HEK293 (cell line): ENCODE results near the gene PPP1CA.

Source experiments
- CTCF ChIA-PET: fragments of 350-600 bp; formaldehyde crosslinking; extraction: SDS; loops from one replicate; lab custom pipeline; 2021; ENCODE audit warnings: antibody characterized with exemption; lab: Yijun Ruan, JAX
- POLR2A ChIA-PET: fragments of 300-600 bp; formaldehyde crosslinking; extraction: SDS; loops from one replicate; lab custom pipeline; 2020; ENCODE audit warnings: antibody characterized with exemption, inconsistent platforms; lab: Yijun Ruan, JAX
- H3K27ac ChIP-seq: fragments of 200-500 bp; sonication (Bioruptor generic); 2 replicates; pipeline ENCODE4 v1.5.1; 2014; ENCODE audit warnings: low read depth, low read length, control low read depth, inconsistent platforms; ENCODE audit errors: extremely low read depth
- H3K36me3 ChIP-seq, 2 experiments: fragments of 200-500 bp in 1 of 2; sonication (Bioruptor generic) in 1 of 2; 1 replicate in 1 of 2; 2 replicates in 1 of 2; pipeline ENCODE4 v1.5.1; 2014 to 2017; ENCODE audit warnings: inconsistent platforms in 2 of 2, low read length in 2 of 2; ENCODE audit not compliant: control insufficient read depth in 2 of 2, insufficient read depth in 1 of 2
- H3K4me1 ChIP-seq: fragments of 200-500 bp; sonication (Bioruptor generic); 2 replicates; pipeline ENCODE4 v1.5.1; 2014; ENCODE audit warnings: mild to moderate bottlenecking, low read length, inconsistent platforms; ENCODE audit not compliant: control insufficient read depth, insufficient read depth
- H3K4me3 ChIP-seq: 2 replicates; pipeline ENCODE4 v1.5.1; 2011; ENCODE audit warnings: low read depth, mild to moderate bottlenecking, control low read depth, low read length, moderate library complexity
- H3K9me3 ChIP-seq: fragments of 200-500 bp; sonication (Bioruptor generic); 2 replicates; pipeline ENCODE4 v1.5.1; 2014; ENCODE audit warnings: low read depth, low read length, inconsistent platforms; ENCODE audit not compliant: control insufficient read depth, insufficient read depth
- GLIS1 ChIP-seq: fragments of 450-650 bp; formaldehyde crosslinking; IDR thresholded peaks from 2 replicates; pipeline ENCODE4 v1.5.1; 2016; ENCODE audit warnings: missing biosample characterization, missing genetic modification characterization
- GLIS2 ChIP-seq: fragments of 450-650 bp; formaldehyde crosslinking; IDR thresholded peaks from 2 replicates; pipeline ENCODE4 v1.5.1; 2016; ENCODE audit warnings: missing biosample characterization, missing genetic modification characterization
- IKZF3 ChIP-seq: fragments of 450-650 bp; IDR thresholded peaks from 2 replicates; pipeline ENCODE4 v1.5.0; 2018; ENCODE audit warnings: missing biosample characterization, mild to moderate bottlenecking, missing genetic modification characterization, moderate library complexity
- KLF7 ChIP-seq: fragments of 450-650 bp; formaldehyde crosslinking; IDR thresholded peaks from 2 replicates; pipeline ENCODE4 v1.5.1; 2016; ENCODE audit warnings: missing biosample characterization, missing genetic modification characterization, borderline replicate concordance
- KLF8 ChIP-seq: fragments of 450-650 bp; formaldehyde crosslinking; IDR thresholded peaks from 2 replicates; pipeline ENCODE4 v1.5.1; 2016; ENCODE audit warnings: missing biosample characterization, missing genetic modification characterization
- SALL2 ChIP-seq: fragments of 450-650 bp; formaldehyde crosslinking; IDR thresholded peaks from 2 replicates; pipeline ENCODE4 v1.5.0; 2017; ENCODE audit warnings: missing biosample characterization, mild to moderate bottlenecking, missing genetic modification characterization, borderline replicate concordance
- SP2 ChIP-seq: fragments of 450-650 bp; formaldehyde crosslinking; IDR thresholded peaks from 2 replicates; pipeline ENCODE4 v1.5.1; 2016; ENCODE audit warnings: missing biosample characterization, missing genetic modification characterization
- YY2 ChIP-seq: fragments of 450-650 bp; formaldehyde crosslinking; IDR thresholded peaks from 2 replicates; pipeline ENCODE4 v1.5.1; 2016; ENCODE audit warnings: missing biosample characterization, missing genetic modification characterization
- ZBTB8A ChIP-seq: fragments of 450-650 bp; formaldehyde crosslinking; IDR thresholded peaks from 2 replicates; pipeline ENCODE4 v1.5.1; 2016; ENCODE audit warnings: missing biosample characterization, missing genetic modification characterization
- ZFP41 ChIP-seq: fragments of 450-650 bp; formaldehyde crosslinking; IDR thresholded peaks from 2 replicates; pipeline ENCODE4 v1.5.1; 2016; ENCODE audit warnings: missing biosample characterization, missing genetic modification characterization, borderline replicate concordance
- ZNF10 ChIP-seq: fragments of 450-650 bp; formaldehyde crosslinking; IDR thresholded peaks from 2 replicates; pipeline ENCODE4 v1.5.1; 2017; ENCODE audit warnings: missing biosample characterization, missing genetic modification characterization
- ZNF184 ChIP-seq: fragments of 450-650 bp; IDR thresholded peaks from 2 replicates; pipeline ENCODE4 v1.5.1; 2018; ENCODE audit warnings: missing biosample characterization, mild to moderate bottlenecking, missing genetic modification characterization
- ZNF423 ChIP-seq: fragments of 450-650 bp; formaldehyde crosslinking; IDR thresholded peaks from 2 replicates; pipeline ENCODE4 v1.5.1; 2016; ENCODE audit warnings: missing biosample characterization, missing genetic modification characterization
- ZNF596 ChIP-seq: fragments of 450-650 bp; IDR thresholded peaks from 2 replicates; pipeline ENCODE4 v1.5.0; 2018; ENCODE audit warnings: missing biosample characterization, mild to moderate bottlenecking, missing genetic modification characterization, moderate library complexity
- ZNF76 ChIP-seq: fragments of 450-650 bp; formaldehyde crosslinking; IDR thresholded peaks from 2 replicates; pipeline ENCODE4; 2016; ENCODE audit warnings: low read depth, missing biosample characterization, missing genetic modification characterization, borderline replicate concordance
- ZNF837 ChIP-seq: fragments of 450-650 bp; formaldehyde crosslinking; IDR thresholded peaks from 2 replicates; pipeline ENCODE4 v1.5.1; 2016; ENCODE audit warnings: missing biosample characterization, missing genetic modification characterization
- TF ChIP-seq, protein P1 (sequence below): fragments of 450-650 bp; formaldehyde crosslinking; IDR thresholded peaks from 2 replicates; pipeline ENCODE4 v1.5.1; 2016; ENCODE audit warnings: missing biosample characterization, missing genetic modification characterization
- TF ChIP-seq, protein P2 (sequence below): fragments of 450-650 bp; formaldehyde crosslinking; IDR thresholded peaks from 2 replicates; pipeline ENCODE4 v1.5.1; 2016; ENCODE audit warnings: missing biosample characterization, missing genetic modification characterization
- TF ChIP-seq, protein P3 (sequence below): fragments of 450-650 bp; formaldehyde crosslinking; IDR thresholded peaks from 2 replicates; pipeline ENCODE4 v1.5.1; 2016; ENCODE audit warnings: missing biosample characterization, missing genetic modification characterization
- TF ChIP-seq, protein P4 (sequence below): fragments of 450-650 bp; formaldehyde crosslinking; IDR thresholded peaks from 2 replicates; pipeline ENCODE4 v1.5.1; 2016; ENCODE audit warnings: missing biosample characterization, missing genetic modification characterization
- TF ChIP-seq, protein P5 (sequence below): fragments of 450-650 bp; formaldehyde crosslinking; conservative IDR thresholded peaks from 2 replicates; pipeline ENCODE4 v1.5.1; 2016; ENCODE audit warnings: low read depth, missing biosample characterization, missing genetic modification characterization
- TF ChIP-seq, protein P6 (sequence below): fragments of 450-650 bp; formaldehyde crosslinking; IDR thresholded peaks from 2 replicates; pipeline ENCODE4 v1.5.1; 2016; ENCODE audit warnings: missing biosample characterization, missing genetic modification characterization

The PPP1CA gene

DNA sequence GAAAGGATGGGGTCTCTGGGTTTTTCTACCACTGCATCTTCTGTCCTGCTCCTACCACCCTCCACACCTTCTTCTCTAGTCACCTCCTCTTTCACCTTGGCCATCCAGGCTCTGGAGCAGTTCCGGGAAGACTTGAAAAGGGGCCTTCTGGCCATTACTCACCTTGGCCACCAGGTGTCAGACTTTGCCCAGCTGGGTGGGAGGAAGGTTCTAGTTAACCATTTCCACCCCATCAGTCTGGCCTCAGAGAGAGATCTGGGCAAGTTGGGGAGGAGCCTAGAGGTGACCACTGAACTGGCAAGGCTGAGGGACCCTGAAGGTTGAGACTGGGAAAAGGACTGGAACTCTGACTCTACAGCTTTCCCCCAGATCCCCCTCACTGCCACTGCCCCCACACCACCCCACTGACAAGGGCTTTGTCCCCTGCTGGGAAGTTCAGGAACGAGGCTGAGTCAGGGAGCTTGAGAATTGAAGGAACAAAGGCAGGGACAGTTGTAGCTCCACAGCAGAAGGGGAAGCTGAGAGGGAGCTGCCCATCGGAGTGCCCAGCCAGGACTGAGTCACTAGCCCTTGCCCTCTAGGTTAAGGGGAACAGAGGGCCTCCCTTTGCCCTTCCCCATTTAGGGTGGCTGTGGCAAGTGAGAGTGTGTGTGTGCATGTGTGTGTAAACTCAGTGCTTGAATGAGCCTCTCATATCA is 44.6 kb downstream of the PPP1CA start:
- Histone ChIP-seq H3K27ac (no peak overlapping the region), H3K4me3 (no peak overlapping the region), H3K36me3 (no peaks in the 10 kb centered on the region), H3K4me1 (no peaks in the 10 kb centered on the region), H3K9me3 (no peaks in the 10 kb centered on the region)
- ChIA-PET CTCF (interaction anchor here (0.6 to 30.4 kb wide), 18 partner anchors 10 to 932 kb away, joined by 3 to 898 read pairs (median 4); partner anchors contain the start of genes CCDC87, CLCF1 and RAD9A), POLR2A (interaction anchor here (1.3 to 2.3 kb wide), 3 partner anchors 17 to 35 kb away, joined by 4 to 8 read pairs (median 7); partner anchors contain the start of gene RAD9A)
- no peak for TF ChIP-seq ZFP41 (tag by site-specific recombination)
- peak; percentile 28; the same call in 1 of the 2 replicates for TF ChIP-seq GLIS1
- TF ChIP-seq YY2 (tag by site-specific recombination): no peak
- no peak for TF ChIP-seq GLIS2 (tag by site-specific recombination)
- TF ChIP-seq, protein P1, sequence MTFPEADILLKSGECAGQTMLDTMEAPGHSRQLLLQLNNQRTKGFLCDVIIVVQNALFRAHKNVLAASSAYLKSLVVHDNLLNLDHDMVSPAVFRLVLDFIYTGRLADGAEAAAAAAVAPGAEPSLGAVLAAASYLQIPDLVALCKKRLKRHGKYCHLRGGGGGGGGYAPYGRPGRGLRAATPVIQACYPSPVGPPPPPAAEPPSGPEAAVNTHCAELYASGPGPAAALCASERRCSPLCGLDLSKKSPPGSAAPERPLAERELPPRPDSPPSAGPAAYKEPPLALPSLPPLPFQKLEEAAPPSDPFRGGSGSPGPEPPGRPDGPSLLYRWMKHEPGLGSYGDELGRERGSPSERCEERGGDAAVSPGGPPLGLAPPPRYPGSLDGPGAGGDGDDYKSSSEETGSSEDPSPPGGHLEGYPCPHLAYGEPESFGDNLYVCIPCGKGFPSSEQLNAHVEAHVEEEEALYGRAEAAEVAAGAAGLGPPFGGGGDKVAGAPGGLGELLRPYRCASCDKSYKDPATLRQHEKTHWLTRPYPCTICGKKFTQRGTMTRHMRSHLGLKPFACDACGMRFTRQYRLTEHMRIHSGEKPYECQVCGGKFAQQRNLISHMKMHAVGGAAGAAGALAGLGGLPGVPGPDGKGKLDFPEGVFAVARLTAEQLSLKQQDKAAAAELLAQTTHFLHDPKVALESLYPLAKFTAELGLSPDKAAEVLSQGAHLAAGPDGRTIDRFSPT (tag by site-specific recombination): no peak
- TF ChIP-seq, protein P2, sequence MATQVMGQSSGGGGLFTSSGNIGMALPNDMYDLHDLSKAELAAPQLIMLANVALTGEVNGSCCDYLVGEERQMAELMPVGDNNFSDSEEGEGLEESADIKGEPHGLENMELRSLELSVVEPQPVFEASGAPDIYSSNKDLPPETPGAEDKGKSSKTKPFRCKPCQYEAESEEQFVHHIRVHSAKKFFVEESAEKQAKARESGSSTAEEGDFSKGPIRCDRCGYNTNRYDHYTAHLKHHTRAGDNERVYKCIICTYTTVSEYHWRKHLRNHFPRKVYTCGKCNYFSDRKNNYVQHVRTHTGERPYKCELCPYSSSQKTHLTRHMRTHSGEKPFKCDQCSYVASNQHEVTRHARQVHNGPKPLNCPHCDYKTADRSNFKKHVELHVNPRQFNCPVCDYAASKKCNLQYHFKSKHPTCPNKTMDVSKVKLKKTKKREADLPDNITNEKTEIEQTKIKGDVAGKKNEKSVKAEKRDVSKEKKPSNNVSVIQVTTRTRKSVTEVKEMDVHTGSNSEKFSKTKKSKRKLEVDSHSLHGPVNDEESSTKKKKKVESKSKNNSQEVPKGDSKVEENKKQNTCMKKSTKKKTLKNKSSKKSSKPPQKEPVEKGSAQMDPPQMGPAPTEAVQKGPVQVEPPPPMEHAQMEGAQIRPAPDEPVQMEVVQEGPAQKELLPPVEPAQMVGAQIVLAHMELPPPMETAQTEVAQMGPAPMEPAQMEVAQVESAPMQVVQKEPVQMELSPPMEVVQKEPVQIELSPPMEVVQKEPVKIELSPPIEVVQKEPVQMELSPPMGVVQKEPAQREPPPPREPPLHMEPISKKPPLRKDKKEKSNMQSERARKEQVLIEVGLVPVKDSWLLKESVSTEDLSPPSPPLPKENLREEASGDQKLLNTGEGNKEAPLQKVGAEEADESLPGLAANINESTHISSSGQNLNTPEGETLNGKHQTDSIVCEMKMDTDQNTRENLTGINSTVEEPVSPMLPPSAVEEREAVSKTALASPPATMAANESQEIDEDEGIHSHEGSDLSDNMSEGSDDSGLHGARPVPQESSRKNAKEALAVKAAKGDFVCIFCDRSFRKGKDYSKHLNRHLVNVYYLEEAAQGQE (tag by site-specific recombination): no peak
- TF ChIP-seq SALL2 (tag by site-specific recombination): no peak
- 0 out of 2 replicates have a peak, but pooled peaks have one; percentile 36 for TF ChIP-seq KLF8 (tag by site-specific recombination)
- TF ChIP-seq ZNF76 (tag by site-specific recombination): no peak
- TF ChIP-seq, protein P3, sequence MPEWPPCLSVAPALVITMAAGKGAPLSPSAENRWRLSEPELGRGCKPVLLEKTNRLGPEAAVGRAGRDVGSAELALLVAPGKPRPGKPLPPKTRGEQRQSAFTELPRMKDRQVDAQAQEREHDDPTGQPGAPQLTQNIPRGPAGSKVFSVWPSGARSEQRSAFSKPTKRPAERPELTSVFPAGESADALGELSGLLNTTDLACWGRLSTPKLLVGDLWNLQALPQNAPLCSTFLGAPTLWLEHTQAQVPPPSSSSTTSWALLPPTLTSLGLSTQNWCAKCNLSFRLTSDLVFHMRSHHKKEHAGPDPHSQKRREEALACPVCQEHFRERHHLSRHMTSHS (tag by site-specific recombination): no peak
- no peak for TF ChIP-seq ZNF184 (tag by site-specific recombination)
- TF ChIP-seq KLF7 (tag by site-specific recombination): no peak
- TF ChIP-seq, protein P4, sequence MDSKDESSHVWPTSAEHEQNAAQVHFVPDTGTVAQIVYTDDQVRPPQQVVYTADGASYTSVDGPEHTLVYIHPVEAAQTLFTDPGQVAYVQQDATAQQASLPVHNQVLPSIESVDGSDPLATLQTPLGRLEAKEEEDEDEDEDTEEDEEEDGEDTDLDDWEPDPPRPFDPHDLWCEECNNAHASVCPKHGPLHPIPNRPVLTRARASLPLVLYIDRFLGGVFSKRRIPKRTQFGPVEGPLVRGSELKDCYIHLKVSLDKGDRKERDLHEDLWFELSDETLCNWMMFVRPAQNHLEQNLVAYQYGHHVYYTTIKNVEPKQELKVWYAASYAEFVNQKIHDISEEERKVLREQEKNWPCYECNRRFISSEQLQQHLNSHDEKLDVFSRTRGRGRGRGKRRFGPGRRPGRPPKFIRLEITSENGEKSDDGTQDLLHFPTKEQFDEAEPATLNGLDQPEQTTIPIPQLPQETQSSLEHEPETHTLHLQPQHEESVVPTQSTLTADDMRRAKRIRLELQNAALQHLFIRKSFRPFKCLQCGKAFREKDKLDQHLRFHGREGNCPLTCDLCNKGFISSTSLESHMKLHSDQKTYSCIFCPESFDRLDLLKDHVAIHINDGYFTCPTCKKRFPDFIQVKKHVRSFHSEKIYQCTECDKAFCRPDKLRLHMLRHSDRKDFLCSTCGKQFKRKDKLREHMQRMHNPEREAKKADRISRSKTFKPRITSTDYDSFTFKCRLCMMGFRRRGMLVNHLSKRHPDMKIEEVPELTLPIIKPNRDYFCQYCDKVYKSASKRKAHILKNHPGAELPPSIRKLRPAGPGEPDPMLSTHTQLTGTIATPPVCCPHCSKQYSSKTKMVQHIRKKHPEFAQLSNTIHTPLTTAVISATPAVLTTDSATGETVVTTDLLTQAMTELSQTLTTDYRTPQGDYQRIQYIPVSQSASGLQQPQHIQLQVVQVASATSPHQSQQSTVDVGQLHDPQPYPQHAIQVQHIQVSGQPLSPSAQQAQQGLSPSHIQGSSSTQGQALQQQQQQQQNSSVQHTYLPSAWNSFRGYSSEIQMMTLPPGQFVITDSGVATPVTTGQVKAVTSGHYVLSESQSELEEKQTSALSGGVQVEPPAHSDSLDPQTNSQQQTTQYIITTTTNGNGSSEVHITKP: no peak
- TF ChIP-seq, protein P5, sequence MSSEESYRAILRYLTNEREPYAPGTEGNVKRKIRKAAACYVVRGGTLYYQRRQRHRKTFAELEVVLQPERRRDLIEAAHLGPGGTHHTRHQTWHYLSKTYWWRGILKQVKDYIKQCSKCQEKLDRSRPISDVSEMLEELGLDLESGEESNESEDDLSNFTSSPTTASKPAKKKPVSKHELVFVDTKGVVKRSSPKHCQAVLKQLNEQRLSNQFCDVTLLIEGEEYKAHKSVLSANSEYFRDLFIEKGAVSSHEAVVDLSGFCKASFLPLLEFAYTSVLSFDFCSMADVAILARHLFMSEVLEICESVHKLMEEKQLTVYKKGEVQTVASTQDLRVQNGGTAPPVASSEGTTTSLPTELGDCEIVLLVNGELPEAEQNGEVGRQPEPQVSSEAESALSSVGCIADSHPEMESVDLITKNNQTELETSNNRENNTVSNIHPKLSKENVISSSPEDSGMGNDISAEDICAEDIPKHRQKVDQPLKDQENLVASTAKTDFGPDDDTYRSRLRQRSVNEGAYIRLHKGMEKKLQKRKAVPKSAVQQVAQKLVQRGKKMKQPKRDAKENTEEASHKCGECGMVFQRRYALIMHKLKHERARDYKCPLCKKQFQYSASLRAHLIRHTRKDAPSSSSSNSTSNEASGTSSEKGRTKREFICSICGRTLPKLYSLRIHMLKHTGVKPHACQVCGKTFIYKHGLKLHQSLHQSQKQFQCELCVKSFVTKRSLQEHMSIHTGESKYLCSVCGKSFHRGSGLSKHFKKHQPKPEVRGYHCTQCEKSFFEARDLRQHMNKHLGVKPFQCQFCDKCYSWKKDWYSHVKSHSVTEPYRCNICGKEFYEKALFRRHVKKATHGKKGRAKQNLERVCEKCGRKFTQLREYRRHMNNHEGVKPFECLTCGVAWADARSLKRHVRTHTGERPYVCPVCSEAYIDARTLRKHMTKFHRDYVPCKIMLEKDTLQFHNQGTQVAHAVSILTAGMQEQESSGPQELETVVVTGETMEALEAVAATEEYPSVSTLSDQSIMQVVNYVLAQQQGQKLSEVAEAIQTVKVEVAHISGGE (tag by site-specific recombination): no peak
- TF ChIP-seq, protein P6, sequence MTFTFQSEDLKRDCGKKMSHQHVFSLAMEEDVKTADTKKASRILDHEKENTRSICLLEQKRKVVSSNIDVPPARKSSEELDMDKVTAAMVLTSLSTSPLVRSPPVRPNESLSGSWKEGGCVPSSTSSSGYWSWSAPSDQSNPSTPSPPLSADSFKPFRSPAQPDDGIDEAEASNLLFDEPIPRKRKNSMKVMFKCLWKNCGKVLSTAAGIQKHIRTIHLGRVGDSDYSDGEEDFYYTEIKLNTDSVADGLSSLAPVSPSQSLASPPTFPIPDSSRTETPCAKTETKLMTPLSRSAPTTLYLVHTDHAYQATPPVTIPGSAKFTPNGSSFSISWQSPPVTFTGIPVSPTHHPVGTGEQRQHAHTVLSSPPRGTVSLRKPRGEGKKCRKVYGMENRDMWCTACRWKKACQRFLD (tag by site-specific recombination): no peak
- TF ChIP-seq ZNF837 (tag by site-specific recombination): no peak
- TF ChIP-seq ZBTB8A: no peak
- TF ChIP-seq ZNF423 (tag by site-specific recombination): no peak
- TF ChIP-seq ZNF10: no peak
- no peak for TF ChIP-seq IKZF3 (tag by site-specific recombination)
- TF ChIP-seq ZNF596 (tag by site-specific recombination): no peak
- no peak for TF ChIP-seq SP2
